ENCODE results near the gene EPHB4.
"Not testable (repeated sequence)": the region's sequence is repeated elsewhere in the genome, so short reads cannot be mapped to it uniquely, and the experiment has no call there.

The EPHB4 gene

GRCh38 chr7:100783804-100784203, 43.5 kb downstream of the EPHB4 start:
- DNase-seq, result no peak

DNA sequence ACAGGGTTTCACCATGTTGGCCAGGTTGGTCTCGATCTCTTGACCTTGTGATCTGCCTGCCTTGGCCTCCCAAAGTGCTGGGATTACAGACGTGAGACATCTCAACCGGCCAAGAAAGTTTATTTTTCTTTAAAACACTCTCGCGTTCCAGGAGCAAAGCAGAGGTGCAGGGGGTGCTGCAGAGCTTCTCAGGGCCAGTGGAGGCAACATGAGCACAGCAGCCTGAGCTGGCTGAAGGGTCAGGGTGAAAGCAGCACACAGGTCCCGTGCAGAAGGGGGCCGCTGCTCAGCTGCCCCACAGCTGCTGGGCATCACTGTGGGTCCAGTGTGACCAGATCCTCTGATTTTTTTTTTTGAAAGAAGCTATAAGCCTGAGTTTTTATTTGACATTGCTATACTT, 46.1 kb downstream of the EPHB4 start:
- no peak for DNase-seq

DNA sequence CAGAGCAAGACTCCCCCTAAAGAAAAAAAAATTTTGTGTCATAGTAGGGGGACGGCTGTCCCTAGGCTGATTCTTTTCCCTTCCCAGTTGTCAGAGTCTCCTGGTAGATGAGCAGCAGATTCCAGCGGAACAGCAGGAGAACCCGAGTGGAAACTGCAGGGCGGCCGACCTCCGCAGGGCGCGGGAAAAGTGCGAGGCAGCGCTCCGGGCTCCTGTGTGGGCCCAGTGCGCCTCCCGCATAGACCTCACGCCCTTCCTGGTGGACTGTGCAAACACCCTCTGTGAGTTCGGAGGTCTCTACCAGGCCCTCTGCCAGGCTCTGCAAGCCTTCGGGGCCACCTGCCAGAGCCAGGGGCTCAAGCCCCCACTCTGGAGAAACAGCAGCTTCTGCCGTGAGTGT, 48.0 kb downstream of the EPHB4 start:
- no peak for DNase-seq

DNA sequence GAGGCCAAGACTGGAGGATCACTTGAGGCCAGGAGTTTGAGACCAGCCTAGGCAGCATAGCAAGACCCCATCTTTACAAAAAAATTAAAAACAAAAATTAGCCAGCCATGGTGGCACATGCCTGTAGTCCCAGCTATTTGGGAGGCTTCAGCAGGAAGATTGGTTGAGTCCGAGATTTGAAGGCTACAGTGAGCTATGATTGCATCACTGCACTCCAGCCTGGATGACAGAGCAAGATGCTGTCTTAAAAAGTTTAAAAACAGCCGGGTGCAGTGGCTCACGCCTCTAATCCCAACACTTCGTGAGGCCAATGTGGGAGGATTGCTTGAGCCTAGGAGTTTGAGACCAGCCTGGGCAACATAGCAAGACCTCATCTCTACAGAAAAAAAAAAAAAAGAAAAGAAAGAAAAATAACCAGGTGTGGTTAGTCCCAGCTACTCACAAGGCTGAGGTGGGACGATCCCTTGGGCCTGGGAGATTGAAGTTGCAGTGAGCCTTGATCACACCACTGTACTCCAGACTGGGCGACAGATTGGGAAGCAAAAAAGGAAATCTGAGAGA, 49.2 kb downstream of the EPHB4 start:
- no peak for DNase-seq

- DNase-seq, result no peak
Measured at GRCh38 chr7:100773491-100773890, 53.8 kb downstream of the EPHB4 start.

DNA sequence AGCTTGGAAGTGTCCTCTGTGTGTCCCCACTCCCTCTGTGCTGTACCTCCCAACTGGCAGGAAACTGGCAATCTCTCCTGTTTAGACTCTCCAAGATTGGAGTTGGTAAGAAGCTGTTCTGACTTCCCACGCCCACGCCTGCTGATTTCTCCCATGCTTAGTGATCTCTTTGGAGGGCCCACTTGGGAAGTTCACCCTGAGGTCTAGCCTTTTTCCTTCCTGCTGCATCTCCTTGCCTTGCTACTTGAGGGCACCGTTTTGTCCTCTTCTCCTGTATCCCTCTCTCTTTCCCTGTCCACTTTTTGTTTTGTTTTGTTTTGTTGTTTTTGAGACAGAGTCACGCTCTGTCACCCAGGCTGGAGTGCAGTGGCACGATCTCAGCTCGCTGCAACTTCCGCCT, 58.5 kb downstream of the EPHB4 start:
- DNase-seq, result no peak

DNA sequence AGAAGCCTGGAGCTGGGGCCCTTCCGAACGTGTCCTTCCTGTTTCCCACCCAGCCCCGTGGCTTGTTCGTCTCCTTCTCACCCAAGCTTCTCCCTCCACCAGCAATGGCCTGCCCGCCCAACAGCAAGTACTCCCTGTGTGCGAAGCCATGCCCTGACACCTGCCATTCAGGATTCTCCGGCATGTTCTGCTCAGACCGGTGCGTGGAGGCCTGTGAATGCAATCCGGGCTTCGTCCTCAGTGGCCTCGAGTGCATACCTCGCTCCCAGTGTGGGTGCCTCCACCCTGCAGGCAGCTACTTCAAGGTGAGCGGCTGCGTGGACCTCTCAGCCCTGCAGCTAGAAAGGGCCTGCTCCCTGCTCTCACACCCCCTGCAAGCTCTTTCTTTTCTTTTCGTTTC, 62.1 kb downstream of the EPHB4 start:
- DNase-seq, result no peak

DNA sequence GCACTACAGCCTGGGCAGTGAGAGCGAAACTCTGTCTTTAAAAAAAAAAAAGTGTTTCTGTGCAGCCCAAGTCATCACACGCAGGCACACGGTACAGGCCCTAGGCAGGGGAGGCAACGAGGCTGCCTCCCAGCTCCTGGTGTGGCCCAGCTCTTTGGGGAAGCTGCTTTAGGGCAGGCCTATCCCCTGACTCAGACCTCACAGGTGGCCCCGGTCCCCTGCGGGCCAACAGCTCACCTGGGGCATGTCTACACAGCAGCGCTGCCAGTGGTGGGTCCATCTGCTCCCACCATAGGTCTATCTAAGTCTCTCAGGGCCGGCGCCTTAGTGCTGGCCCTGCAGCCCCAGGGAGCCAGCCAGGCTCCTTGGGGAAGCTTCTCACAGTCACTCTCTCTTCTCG, 62.5 kb downstream of the EPHB4 start:
- no peak for DNase-seq

DNA sequence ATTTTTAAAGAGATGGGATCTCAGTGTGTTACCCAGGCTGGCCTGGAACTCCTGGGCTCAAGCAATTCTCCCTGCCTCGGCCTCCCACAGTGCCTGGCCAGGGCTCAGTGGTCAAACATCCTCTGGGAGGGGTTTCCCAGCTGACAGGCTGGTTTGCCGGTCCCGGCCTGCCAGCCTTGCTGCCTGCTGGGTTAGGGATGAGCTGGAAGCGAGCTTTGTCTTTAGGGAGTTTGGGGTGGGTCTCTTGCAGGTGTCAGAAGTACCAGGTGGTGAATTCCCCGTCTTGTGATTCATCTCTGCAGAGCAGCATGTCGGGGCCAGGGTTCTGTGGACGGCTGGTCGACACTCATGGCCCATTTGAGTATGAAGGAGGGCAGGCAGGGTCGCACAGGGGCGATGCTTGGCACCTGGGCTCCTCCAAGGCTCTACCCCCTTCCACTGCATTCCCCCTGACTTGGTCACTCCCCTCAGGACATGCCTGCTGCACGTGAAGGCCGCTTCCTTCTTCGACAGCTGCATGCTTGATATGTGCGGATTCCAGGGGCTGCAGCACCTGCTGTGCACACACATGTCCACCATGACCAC, 63.7 kb downstream of the EPHB4 start:
- no peak for DNase-seq

- not testable (repeated sequence) for DNase-seq
Measured at GRCh38 chr7:100762841-100763240, 64.5 kb downstream of the EPHB4 start.

DNA sequence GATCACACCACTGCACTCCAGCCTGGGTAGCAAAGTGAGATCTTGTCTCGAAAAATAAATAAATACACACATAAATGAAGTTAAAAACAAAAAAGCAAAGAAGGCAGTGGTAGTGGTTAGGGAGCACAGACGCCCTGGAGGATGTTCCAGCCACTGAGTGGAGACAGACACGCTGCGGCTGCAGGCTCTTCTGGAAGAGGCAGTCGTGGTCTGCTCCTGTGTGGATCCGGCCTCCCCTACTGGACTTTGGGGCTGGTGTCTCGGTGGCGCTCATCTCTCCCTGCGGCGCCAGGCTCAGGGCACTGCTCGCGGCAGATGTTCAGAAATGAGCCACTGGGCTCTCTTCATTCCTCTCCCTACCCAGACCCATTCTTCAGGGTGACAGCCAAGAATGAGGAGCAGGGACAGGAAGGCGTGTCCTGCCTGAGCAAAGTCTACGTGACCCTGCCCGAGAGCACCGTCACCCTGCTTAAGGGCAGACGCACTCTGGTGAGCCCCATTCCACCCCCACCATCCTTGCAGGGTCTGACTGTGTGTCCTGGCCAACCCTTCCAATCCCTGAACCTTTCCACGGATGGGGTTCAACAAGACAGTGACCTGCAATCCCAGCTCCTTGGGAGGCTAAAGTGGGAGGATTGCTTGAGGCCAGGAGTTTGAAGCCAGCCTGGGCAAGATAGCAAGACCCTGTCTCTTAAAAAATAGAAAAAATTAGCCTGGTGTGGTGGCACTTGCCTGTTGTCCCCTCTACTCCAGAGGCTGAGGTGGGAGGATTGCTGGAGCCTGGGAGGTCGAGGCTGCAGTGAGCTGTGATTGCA, 67.8 kb downstream of the EPHB4 start:
- DNase-seq, result no peak

GRCh38 chr7:100753750-100754149, 73.6 kb downstream of the EPHB4 start:
- DNase-seq, result no peak

DNA sequence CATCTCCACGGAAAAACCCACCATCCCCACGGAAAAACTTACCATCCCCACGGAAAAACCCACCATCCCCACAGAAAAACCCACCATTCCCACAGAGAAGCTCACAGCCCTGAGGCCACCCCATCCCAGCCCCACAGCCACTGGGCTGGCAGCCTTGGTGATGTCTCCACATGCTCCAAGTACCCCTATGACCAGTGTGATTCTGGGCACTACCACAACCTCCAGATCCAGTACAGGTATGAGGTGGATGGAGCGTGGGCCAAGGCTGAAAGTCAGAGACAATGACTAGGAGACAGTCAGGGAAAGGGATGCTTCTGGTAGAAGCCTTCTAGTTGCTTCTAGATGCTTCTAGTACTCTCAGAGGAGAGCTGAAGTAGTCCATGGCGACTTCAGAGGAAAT, 74.3 kb downstream of the EPHB4 start:
- no peak for DNase-seq
